Muscle layer of colon (tissue), 2 donors: ENCODE results near the gene DPEP1.
A peak's percentile ranks its signal among the peaks of the same experiment; 100 is the strongest.

Source experiments
- H3K27ac ChIP-seq: one replicate; pipeline ENCODE4 v1.7.0; 2013; ENCODE audit warnings: low read depth, mild to moderate bottlenecking, low read length, moderate library complexity
- H3K27me3 ChIP-seq, 2 donors: one replicate each; pipeline ENCODE4 v1.7.0; 2013; ENCODE audit warnings: low read length in 2 of 2, mild to moderate bottlenecking in 2 of 2; ENCODE audit not compliant: insufficient read depth in 2 of 2, control insufficient read depth in 1 of 2
- H3K36me3 ChIP-seq: one replicate; pipeline ENCODE4 v1.7.0; 2013; ENCODE audit warnings: mild to moderate bottlenecking, low read length; ENCODE audit not compliant: insufficient read depth
- H3K4me1 ChIP-seq: one replicate; pipeline ENCODE4 v1.7.0; 2013; ENCODE audit warnings: mild to moderate bottlenecking, low read length; ENCODE audit not compliant: insufficient read depth
- H3K4me3 ChIP-seq, 2 donors: one replicate each; pipeline ENCODE4 v1.7.0; 2013; ENCODE audit warnings: low read length in 2 of 2, low read depth in 1 of 2, mild to moderate bottlenecking in 1 of 2, moderate library complexity in 1 of 2
- H3K9ac ChIP-seq: one replicate; pipeline ENCODE4 v1.7.0; 2013; ENCODE audit warnings: low read length
- H3K9me3 ChIP-seq: one replicate; pipeline ENCODE4 v1.7.0; 2013; ENCODE audit warnings: mild to moderate bottlenecking, low read length
- donor health status: abdominal sarcoma.
- donor health status: Adenocarcinoma of cecum.

Gene DPEP1

DNA sequence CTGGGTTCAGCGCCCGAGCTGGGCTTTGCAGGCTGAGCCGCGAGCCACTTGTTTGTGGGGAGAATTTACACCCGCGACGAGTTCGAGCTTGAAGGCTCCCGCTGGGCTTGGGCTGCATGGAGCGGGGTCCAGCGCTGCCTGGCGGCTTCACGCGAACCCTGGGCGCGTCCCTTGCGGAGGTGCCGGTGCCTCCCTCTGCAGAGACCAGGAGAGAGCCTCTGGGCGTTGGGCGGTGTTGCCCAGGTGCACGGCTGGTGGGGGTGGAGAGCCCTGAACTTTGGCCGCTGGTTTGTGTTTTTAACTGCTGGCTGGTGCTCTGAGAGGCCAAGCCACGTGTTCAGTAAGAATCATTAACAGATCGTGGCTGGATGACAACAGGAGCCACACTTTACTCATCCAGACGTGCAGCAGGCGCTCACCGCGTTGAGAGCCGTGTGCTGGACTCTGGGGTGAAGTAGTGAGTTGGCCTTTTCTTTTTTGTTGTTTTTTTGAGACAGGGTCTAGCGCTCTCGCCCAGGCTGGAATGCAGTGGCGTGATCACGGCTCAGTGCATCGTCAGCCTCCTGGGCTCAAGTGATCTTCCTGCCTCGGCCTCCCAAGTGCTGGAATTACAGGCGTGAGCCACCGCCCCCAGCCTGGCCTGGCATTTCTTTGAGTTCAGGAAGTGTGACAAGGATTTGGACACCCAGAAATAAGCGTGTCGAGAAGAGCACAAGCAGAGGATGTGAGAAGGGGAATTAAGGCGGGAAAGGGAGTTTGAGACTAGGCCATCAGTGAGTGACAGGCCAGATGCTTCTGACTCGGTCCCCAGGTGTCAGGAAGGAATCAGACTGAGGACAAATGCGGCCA, 73.9 kb downstream of the DPEP1 start:
- peaks cover 7% of the 10 kb centered on the region for H3K4me1 ChIP-seq
- peaks cover 24% of the 10 kb centered on the region for H3K36me3 ChIP-seq
- peak overlapping the region; percentile 76 to 78 for H3K4me3 ChIP-seq
- H3K9me3 ChIP-seq = no peaks in the 10 kb centered on the region
- peak overlapping the region; percentile 19 for H3K9ac ChIP-seq
- no peaks in the 10 kb centered on the region for H3K27me3 ChIP-seq
- H3K27ac ChIP-seq = peak overlapping the region; percentile 87
